Forelimb muscle (tissue), 1 donor: ENCODE data around the gene TMEM151B. TPM values are rescaled to one million over a fixed set of nuclear protein-coding genes. Genes with fewer than 3 reads are reported as not detected.

ENCODE experiments used
- DNase-seq: peaks from one replicate; pipeline ENCODE4 v3.0.0-alpha.2; 2013; ENCODE audit warnings: low read depth
- polyA plus RNA-seq: library from polyadenylated mRNA; unstranded; fragments of 120-200 nt; gene quantifications from one replicate; pipeline ENCODE4 v1.2.1, GENCODE V29; 2013; ENCODE audit not compliant: insufficient read length

The TMEM151B gene
- polyA plus RNA-seq, 1 donor: 0.25 TPM

- DNase-seq: no peak
Measured at GRCh38 chr6:44250718-44251123, 19.5 kb upstream of the TMEM151B start.

GRCh38 chr6:44251576-44252524 is 18.4 kb upstream of the TMEM151B start:
- no peak for DNase-seq

GRCh38 chr6:44253307-44254101 is 16.7 kb upstream of the TMEM151B start:
- DNase-seq: no peak

GRCh38 chr6:44254191-44255104 is 15.8 kb upstream of the TMEM151B start:
- DNase-seq: no peak

- DNase-seq: no peak
Measured at GRCh38 chr6:44255105-44255808, 15.0 kb upstream of the TMEM151B start.

GRCh38 chr6:44255871-44256774 is 14.1 kb upstream of the TMEM151B start:
- no peak for DNase-seq

GRCh38 chr6:44256775-44257024 is 13.6 kb upstream of the TMEM151B start:
- no peak for DNase-seq

- DNase-seq: no peak
Measured at GRCh38 chr6:44257025-44257752, 13.1 kb upstream of the TMEM151B start, which contains the start of gene SLC35B2. TSS of gene SLC35B2 (minus strand) at chr6:44257528. CDS start at chr6:44257410, 118 bp downstream.

GRCh38 chr6:44257753-44258324 is 12.4 kb upstream of the TMEM151B start:
- no peak for DNase-seq

GRCh38 chr6:44258325-44258863 is 11.9 kb upstream of the TMEM151B start:
- DNase-seq: no peak

- DNase-seq: no peak
Measured at GRCh38 chr6:44258921-44259320, 11.3 kb upstream of the TMEM151B start.

- no peak for DNase-seq
Measured at GRCh38 chr6:44260011-44260410, 10.2 kb upstream of the TMEM151B start.

- DNase-seq: no peak
Measured at GRCh38 chr6:44260451-44261297, 9.6 kb upstream of the TMEM151B start.

GRCh38 chr6:44261581-44261980 is 8.7 kb upstream of the TMEM151B start:
- no peak for DNase-seq

- DNase-seq: no peak
Measured at GRCh38 chr6:44262467-44263353, 7.5 kb upstream of the TMEM151B start.

GRCh38 chr6:44263354-44264100 is 6.7 kb upstream of the TMEM151B start:
- DNase-seq: no peak
